Stomach (tissue), 9 donors: ENCODE results near the gene PIM3. TPM values are rescaled to one million over a fixed set of nuclear protein-coding genes. Genes with fewer than 3 reads are reported as not detected.
A peak's percentile ranks its signal among the peaks of the same experiment; 100 is the strongest.
"Not testable (repeated sequence)": the region's sequence is repeated elsewhere in the genome, so short reads cannot be mapped to it uniquely, and the experiment has no call there.

Source experiments
- DNase-seq, 2 donors: peaks; one replicate each; pipeline versions ENCODE4 v3.0.0 to v3.0.0-alpha.2; 2013 to 2019
- H3K27ac ChIP-seq, 5 donors: fragments of 200-600 bp in 4 of 5; sonication (generic) in 4 of 5; one replicate each; pipeline ENCODE4 v1.5.1; 2013 to 2019; ENCODE audit warnings: mild to moderate bottlenecking in 1 of 5, moderate library complexity in 1 of 5
- H3K27me3 ChIP-seq, 3 donors: fragments of 200-600 bp; sonication (generic); one replicate each; pipeline ENCODE4 v1.5.1; 2017 to 2019; ENCODE audit warnings: mixed run types in 1 of 3
- H3K36me3 ChIP-seq, 4 donors: fragments of 200-600 bp; sonication (generic); 1 replicate in 3 of 4; 2 replicates in 1 of 4; pipeline ENCODE4 v1.5.1; 2016 to 2019
- H3K4me1 ChIP-seq, 4 donors: fragments of 200-600 bp; sonication (generic); one replicate each; pipeline ENCODE4 v1.5.1; 2016 to 2019
- H3K4me3 ChIP-seq, 4 donors: fragments of 200-600 bp; sonication (generic) in 3 of 4; one replicate each; pipeline ENCODE4 v1.5.1; 2016 to 2019; ENCODE audit warnings: mild to moderate bottlenecking in 1 of 4
- H3K9me3 ChIP-seq, 4 donors: fragments of 200-600 bp; sonication (generic); one replicate each; pipeline ENCODE4 v1.5.1; 2016 to 2019
- EP300 ChIP-seq: sonication (generic); formaldehyde crosslinking; IDR thresholded peaks from one replicate; pipeline ENCODE4 v1.6.1; 2017; ENCODE audit warnings: antibody characterized with exemption
- POLR2A ChIP-seq, 4 donors: fragments of 450-650 bp; IDR thresholded peaks; one replicate each; pipeline ENCODE4 v1.6.1; 2016; ENCODE audit warnings: antibody characterized with exemption in 4 of 4, control low read depth in 2 of 4, mild to moderate bottlenecking in 1 of 4, moderate library complexity in 1 of 4
- POLR2AphosphoS5 ChIP-seq, 3 donors: sonication (generic); formaldehyde crosslinking; IDR thresholded peaks; one replicate each; pipeline ENCODE4 v1.6.1; 2016; ENCODE audit warnings: antibody characterized with exemption in 3 of 3
- WGBS, 5 donors: extraction: QIAGEN DNeasy Blood & Tissue Kit in 3 of 5; methylation state at CpG; one replicate each; pipeline versions ENCODE4 v1.1.5 to v1.1.7; 2013 to 2018; 5-methylcytosine and 5-hydroxymethylcytosine counted together
- intact Hi-C: fragments of 100-400 bp; cut with DNase I; formaldehyde crosslinking; loops from one replicate; pipeline ENCODE4 v1.15.1; 2023; ENCODE audit warnings: low total_unique reads
- polyA plus RNA-seq, 3 donors: library from polyadenylated mRNA; stranded (reverse); fragments of 200-250 nt; gene quantifications; one replicate each; pipeline ENCODE4 v1.2.3, GENCODE V29; 2013
- total RNA-seq, 5 donors: library from RNA; depleted of rRNA; stranded (reverse); fragments of >200 nt; gene quantifications; one replicate each; pipeline versions ENCODE4 v1.1.0 to v1.2.3, GENCODE V29; 2014 to 2016
- TF ChIP-seq, protein P1 (sequence below), 7 experiments: fragments of 450-650 bp in 4 of 7; fragments of 200-600 bp in 3 of 7; sonication (generic) in 3 of 7; IDR thresholded peaks; one replicate each; pipeline ENCODE4 v1.5.1; 2016 to 2019; ENCODE audit warnings: antibody characterized with exemption in 7 of 7, control low read depth in 2 of 7, mild to moderate bottlenecking in 1 of 7
- donor health status: healthy with polysubstance abuse.
- donor health status: Bipolar disorder and iron deficiency.
- donor health status: healthy.

The PIM3 gene
- total and polyA plus RNA-seq, 8 donors, result 51.9 to 802 (median 84.6) TPM

DNA sequence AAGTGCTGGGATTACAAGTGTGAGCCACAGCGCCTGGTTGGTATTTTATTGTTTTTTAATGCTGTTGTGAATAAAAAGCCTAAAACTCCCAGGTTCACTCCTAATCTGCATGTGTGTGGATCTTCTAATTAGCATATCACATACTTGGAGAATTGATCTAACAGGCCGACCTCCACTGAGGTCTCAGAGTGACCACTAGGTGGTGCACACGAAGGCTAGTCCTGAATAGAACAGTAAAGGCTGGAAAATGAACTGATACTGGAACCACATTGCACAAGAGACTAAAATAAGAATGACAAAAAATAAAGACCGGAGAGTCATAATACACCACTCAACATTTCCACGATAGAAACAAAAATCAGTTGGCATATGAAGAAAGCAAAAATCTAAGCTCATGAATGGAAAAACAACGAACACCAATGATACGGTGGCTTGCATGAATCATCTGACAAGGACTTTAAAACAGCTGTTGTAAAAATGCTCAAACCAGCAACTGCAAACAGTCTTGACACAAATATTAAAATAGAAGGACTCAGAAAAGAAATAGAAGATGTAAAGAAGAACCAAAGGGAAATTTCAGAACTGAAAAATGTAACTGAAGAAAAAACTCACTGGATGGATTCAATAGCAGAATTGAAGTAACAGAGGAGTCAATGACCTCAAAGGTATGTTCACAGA lies 19.2 kb downstream of the PIM3 start:
- peak; percentile 53 to 70 for DNase-seq
- no peak overlapping the region for H3K4me3 ChIP-seq
- peaks cover 0 to 3% (median 0%) of the 10 kb centered on the region in 4 donors for H3K9me3 ChIP-seq
- no peaks in the 10 kb centered on the region for H3K36me3 ChIP-seq
- intact Hi-C loops, result no loop called here
- H3K4me1 ChIP-seq, result peaks cover 10 to 23% (median 14%) of the 10 kb centered on the region in 4 donors
- no peak overlapping the region for H3K27ac ChIP-seq
- H3K27me3 ChIP-seq, result peaks cover 0 to 26% (median 20%) of the 10 kb centered on the region in 3 donors
- WGBS, 5 donors, result 50 to 57% (median 53%) methylated on average over 7 of the region's 7 CpGs
- TF ChIP-seq POLR2AphosphoS5 (IDR thresholded peaks at IDR 0.05) (peak in 1 of 3 donors; percentile 60), EP300 (no peak)
- TF ChIP-seq, protein P1, sequence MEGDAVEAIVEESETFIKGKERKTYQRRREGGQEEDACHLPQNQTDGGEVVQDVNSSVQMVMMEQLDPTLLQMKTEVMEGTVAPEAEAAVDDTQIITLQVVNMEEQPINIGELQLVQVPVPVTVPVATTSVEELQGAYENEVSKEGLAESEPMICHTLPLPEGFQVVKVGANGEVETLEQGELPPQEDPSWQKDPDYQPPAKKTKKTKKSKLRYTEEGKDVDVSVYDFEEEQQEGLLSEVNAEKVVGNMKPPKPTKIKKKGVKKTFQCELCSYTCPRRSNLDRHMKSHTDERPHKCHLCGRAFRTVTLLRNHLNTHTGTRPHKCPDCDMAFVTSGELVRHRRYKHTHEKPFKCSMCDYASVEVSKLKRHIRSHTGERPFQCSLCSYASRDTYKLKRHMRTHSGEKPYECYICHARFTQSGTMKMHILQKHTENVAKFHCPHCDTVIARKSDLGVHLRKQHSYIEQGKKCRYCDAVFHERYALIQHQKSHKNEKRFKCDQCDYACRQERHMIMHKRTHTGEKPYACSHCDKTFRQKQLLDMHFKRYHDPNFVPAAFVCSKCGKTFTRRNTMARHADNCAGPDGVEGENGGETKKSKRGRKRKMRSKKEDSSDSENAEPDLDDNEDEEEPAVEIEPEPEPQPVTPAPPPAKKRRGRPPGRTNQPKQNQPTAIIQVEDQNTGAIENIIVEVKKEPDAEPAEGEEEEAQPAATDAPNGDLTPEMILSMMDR (IDR thresholded peaks at IDR 0.05), result peak in 5 of 7 experiments; percentile 29 to 64 (median 55)

DNA sequence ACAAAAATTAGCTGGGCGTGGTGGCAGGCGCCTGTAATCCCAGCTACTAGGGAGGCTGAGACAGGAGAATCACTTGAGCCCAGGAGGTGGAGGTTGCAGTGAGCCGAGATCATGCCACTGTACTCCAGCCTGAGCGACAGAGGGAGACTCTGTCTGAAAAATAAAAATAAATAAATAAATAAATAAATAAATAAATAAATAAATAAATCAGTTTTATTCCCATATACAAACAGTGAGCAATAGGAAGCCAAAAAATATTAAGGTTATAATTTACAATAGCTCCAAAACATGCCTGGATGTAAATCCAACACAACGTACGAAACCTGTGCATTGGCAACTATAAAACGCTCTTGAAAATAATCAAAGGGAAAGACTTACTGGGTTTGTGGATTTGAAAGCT lies 21.2 kb downstream of the PIM3 start:
- H3K27ac ChIP-seq, H3K4me3 ChIP-seq, H3K36me3 ChIP-seq, intact Hi-C loops, DNase-seq: not testable (repeated sequence)
- Histone ChIP-seq H3K27me3 (peaks cover 0 to 29% (median 21%) of the 10 kb centered on the region in 3 donors), H3K4me1 (peaks cover 9 to 13% (median 12%) of the 10 kb centered on the region in 4 donors), H3K9me3 (peaks cover 0 to 16% (median 13%) of the 10 kb centered on the region in 4 donors)
- 93 to 97% (median 97%) methylated on average over 7 of the region's 7 CpGs for WGBS, 5 donors

DNA sequence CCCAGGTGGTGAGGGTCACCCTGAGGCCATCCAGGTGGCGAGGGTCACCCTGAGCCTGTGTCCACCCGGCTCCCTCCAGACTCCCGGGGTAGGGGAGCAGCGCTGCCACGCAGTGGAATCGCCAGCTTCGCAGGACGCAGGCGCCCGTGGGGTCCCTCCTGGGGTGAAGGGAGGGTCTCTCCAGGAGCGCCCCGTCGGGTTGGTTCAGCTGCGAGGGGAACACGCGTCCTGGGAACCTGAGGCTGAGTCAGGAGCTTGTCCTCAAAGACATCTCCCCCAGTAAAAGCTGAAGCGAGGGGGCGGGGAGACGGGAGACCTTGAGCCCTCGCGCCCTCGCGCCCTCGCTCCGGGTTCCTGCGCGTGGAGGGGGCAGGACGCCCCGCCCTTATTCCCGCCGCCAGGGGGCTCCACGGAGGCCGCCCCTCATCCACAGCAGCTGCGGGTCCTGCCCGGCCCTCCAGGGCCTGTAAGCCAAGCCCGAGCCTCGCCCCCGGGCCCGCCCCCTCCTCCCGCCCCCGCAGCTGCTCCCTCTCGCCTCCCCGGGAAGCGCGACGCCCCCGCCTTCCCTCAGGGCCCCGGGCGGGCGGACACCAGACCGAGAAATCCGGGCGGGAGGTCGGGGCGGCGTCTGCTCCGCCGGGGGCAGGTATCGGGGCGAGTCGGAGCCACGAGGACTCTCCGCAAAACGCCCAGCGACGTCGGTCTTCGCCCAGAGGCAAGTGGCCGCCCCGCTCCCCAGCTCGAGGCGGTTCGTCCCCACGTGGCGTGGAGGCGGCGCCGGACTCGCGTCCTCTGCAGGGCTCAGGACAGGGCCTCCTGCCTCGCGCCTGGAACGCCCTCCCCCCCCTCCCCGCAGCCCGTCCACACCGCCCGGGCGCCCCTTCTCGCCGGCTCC lies 22.8 kb downstream of the PIM3 start:
- Histone ChIP-seq H3K36me3 (no peaks in the 10 kb centered on the region), H3K27me3 (peaks cover 0 to 29% (median 21%) of the 10 kb centered on the region in 3 donors), H3K9me3 (peaks cover 0 to 16% (median 13%) of the 10 kb centered on the region in 4 donors), H3K4me1 (peaks cover 9 to 13% (median 12%) of the 10 kb centered on the region in 4 donors), H3K27ac (peak overlapping the region in 1 of 5 donors; percentile 29), H3K4me3 (peak overlapping the region; percentile 25 to 45 (median 29))
- TF ChIP-seq POLR2A (IDR thresholded peaks at IDR 0.05) (no peak), EP300 (no peak), POLR2AphosphoS5 (IDR thresholded peaks at IDR 0.05) (no peak)
- TF ChIP-seq, protein P1 (IDR thresholded peaks at IDR 0.05), result peak in 2 of 7 experiments; percentile 44 to 51
- intact Hi-C loops, result no loop called here
- 10 to 34% (median 14%) methylated on average over 12 to 90 of the region's 90 CpGs for WGBS, 5 donors
- peak in 1 of 2 donors; percentile 67 for DNase-seq

DNA sequence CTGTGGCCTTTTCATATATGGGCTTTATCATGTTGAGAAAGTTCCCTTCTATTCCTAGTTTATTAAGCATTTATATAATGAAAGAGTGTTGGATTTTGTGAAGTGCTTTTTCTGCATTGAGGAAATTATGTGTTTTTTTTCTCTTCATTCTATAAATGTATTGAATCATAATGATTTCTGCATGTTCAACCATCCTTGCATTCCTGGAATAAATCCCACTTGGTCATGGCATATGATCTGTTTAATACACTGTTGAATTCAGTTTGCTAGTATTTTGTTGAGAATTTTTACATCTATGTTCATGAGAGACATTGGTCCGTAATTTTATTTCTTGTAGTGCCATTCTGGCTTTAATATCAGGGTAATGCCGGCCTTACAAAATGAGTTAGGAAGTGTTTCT lies 25.8 kb downstream of the PIM3 start:
- Histone ChIP-seq H3K27ac (no peak overlapping the region), H3K27me3 (peaks cover 0 to 29% (median 21%) of the 10 kb centered on the region in 3 donors), H3K4me1 (peaks cover 9 to 13% (median 12%) of the 10 kb centered on the region in 4 donors), H3K4me3 (no peak overlapping the region), H3K36me3 (no peaks in the 10 kb centered on the region), H3K9me3 (peaks cover 4 to 32% (median 26%) of the 10 kb centered on the region in 4 donors)
- intact Hi-C loops, result no loop called here
- DNase-seq, result no peak
- 70 to 98% (median 94%) methylated on average over 2 of the region's 2 CpGs for WGBS, 5 donors
- TF ChIP-seq POLR2AphosphoS5 (IDR thresholded peaks at IDR 0.05), result no peak
- no peak for TF ChIP-seq EP300
- no peak for TF ChIP-seq POLR2A (IDR thresholded peaks at IDR 0.05)
- TF ChIP-seq, protein P1 (IDR thresholded peaks at IDR 0.05), result no peak

DNA sequence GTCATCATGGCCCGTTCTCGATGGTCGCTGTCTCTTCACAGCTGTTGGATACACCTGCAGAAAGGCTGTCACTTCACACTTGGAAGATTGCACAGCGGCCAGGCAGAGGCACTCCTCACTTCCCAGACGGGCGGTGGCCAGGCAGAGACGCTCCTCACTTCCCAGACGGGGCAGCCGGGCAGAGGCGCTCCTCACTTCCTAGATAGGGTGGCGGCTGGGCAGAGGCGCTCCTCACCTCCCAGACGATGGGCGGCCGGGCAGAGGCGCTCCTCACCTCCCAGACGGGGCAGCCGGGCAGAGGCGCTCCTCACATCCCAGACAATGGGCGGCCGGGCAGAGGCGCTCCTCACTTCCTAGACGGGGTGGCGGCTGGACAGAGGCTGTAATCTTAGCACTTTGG lies 29.3 kb downstream of the PIM3 start:
- H3K36me3 ChIP-seq, H3K4me1 ChIP-seq, DNase-seq, H3K4me3 ChIP-seq, H3K27ac ChIP-seq, H3K27me3 ChIP-seq, intact Hi-C loops: not testable (repeated sequence)
- peaks cover 4 to 41% (median 35%) of the 10 kb centered on the region in 4 donors for H3K9me3 ChIP-seq
- 90 to 99% (median 93%) methylated on average over 16 to 24 of the region's 24 CpGs for WGBS, 5 donors
